Ecto neural progenitor cell (in vitro differentiated cells): ENCODE measurements around the gene TMPRSS7.
"Not testable (repeated sequence)": the region's sequence is repeated elsewhere in the genome, so short reads cannot be mapped to it uniquely, and the experiment has no call there.

Experiments
- DNase-seq: peaks from one replicate; pipeline ENCODE4 v3.0.0-alpha.2; 2018; ENCODE audit warnings: low spot score

Gene TMPRSS7

GRCh38 chr3:112072387-112073060 is 38.0 kb downstream of the TMPRSS7 start:
- not testable (repeated sequence) for DNase-seq

- DNase-seq: no peak
Measured at GRCh38 chr3:112074006-112074405, 39.5 kb downstream of the TMPRSS7 start.

- DNase-seq: no peak
Measured at GRCh38 chr3:112074616-112075497, 40.3 kb downstream of the TMPRSS7 start.

GRCh38 chr3:112078125-112079083 is 43.9 kb downstream of the TMPRSS7 start:
- DNase-seq: no peak

- no peak for DNase-seq
Measured at GRCh38 chr3:112083239-112083638, 48.7 kb downstream of the TMPRSS7 start.

- DNase-seq: no peak
Measured at GRCh38 chr3:112084980-112085705, 50.6 kb downstream of the TMPRSS7 start.

GRCh38 chr3:112085735-112086075 is 51.2 kb downstream of the TMPRSS7 start:
- no peak for DNase-seq

- DNase-seq: peak; percentile 90
Measured at GRCh38 chr3:112086076-112086854, 51.7 kb downstream of the TMPRSS7 start, which contains the start of gene C3orf52. TSS of gene C3orf52 (plus strand) at chr3:112086389. CDS start at chr3:112086408, 19 bp downstream.

- DNase-seq: no peak
Measured at GRCh38 chr3:112086875-112087524, 52.5 kb downstream of the TMPRSS7 start.

GRCh38 chr3:112087746-112088145 is 53.2 kb downstream of the TMPRSS7 start:
- DNase-seq: no peak

GRCh38 chr3:112088944-112089343 is 54.4 kb downstream of the TMPRSS7 start:
- DNase-seq: no peak

- no peak for DNase-seq
Measured at GRCh38 chr3:112089956-112090886, 55.7 kb downstream of the TMPRSS7 start.

GRCh38 chr3:112090887-112091586 is 56.5 kb downstream of the TMPRSS7 start:
- no peak for DNase-seq

- no peak for DNase-seq
Measured at GRCh38 chr3:112092496-112093179, 58.1 kb downstream of the TMPRSS7 start.

GRCh38 chr3:112093180-112093522 is 58.6 kb downstream of the TMPRSS7 start:
- DNase-seq: no peak

GRCh38 chr3:112095731-112096130 is 61.2 kb downstream of the TMPRSS7 start:
- DNase-seq: no peak

GRCh38 chr3:112096176-112096575 is 61.6 kb downstream of the TMPRSS7 start:
- DNase-seq: no peak

- no peak for DNase-seq
Measured at GRCh38 chr3:112097378-112097777, 62.8 kb downstream of the TMPRSS7 start.
